Dedifferentiated amniotic fluid mesenchymal stem cell (primary cell): ENCODE measurements around the gene RUNX3.

Experiments used
- DNase-seq: peaks from one replicate; pipeline ENCODE4 v3.0.0-alpha.2; 2016; ENCODE audit errors: extremely low spot score

The RUNX3 gene

DNA sequence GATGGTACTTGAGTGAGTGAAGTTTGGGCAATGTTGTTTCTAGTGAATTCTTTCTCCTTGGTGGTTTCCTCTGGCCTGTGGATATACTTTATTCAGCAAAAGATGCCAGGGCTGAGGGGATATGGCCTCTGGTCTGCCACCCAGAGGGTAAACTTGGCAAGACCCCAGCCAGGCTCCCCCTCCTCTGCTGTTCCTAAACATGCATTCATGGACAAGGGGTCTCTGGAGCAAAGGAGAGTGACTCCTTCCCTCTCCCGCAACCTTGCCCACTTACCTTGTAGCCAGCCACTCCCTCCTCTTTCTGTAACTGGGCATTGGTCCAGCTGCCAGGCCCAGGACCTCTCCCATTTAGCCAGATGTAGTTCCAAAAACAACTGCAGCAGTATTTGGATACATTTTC, 43.8 kb downstream of the RUNX3 start:
- no peak for DNase-seq

DNA sequence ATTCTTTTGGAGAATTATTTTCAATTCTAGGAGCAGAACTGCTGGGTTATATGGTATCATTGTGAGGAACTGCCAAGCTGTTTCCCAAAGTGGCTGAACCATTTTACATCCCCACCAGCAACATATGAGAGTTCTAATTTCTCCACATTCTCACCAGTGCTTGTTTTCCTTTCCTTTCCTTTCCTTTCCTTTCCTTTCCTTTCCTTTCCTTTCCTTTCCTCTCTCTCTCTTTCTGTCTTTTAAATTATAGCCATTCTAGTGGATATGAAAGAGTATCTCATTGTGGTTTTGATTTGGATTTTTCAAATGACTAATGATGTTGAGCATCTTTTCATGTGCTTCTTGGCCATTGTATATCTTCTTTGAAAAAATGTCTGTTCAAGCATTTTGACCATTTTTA, 45.3 kb downstream of the RUNX3 start:
- no peak for DNase-seq

DNA sequence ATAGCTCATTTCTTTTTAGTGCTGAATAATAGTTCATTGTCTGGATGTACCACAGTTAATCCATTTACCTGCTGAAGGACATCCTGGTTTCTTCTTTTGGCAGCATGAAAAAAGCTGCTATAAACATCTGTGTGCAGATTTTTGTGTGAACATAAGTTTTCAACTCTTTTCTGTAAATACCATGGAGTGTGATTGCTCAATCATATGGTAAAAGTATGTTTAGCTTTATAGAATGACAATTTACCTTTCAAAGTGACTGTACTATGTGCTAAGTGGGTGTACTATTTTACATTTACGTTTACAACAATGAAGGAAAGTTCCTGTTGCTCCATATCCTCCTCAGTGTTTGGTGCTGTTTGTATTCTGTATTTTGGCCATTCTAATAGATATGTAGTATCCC, 49.0 kb downstream of the RUNX3 start:
- no peak for DNase-seq

DNA sequence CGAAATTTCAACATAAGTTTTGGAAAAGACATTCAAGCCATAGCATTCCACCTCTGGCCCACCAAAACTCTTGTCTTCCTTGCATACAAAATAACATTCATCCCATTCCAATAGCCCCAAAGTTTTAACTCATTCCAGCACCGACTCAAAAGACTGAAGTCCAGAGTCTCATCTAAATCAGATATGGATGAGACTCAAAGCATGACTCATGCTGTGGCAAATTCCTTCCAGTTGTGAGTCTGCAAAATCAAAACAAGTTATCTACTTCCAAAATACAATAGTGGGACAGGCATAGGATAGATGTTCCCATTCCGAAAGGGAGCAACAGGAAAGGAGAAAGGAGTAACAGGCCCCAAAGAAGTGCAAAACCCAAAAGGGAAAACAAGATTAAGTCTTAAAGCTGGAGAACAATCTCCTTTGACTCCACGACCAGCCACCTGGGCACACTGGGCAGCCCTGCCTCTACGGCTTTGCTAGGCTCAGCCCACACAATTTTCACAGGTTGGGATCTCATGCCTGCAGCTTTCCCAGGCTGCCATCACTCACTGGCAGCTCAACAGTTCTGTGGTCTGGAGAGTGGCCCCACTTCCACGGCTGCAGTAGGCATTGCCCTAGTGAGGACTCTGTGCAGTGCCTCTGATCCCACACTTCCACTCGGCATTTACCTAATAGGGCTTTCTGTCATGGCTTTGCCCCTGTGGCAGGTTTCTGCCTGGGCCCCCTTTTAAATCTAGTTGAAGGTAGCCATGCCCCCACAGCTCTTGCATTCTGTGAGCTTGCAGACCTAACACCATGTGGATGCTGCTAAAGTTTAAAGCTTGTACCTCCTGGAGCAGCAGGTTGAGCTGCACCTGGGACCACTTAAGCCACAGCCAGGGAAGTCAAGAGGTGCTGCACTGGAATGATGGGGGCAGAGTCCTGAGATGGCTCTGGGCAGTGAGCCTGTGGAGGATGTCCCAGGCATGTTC, 51.0 kb downstream of the RUNX3 start:
- DNase-seq: no peak

DNA sequence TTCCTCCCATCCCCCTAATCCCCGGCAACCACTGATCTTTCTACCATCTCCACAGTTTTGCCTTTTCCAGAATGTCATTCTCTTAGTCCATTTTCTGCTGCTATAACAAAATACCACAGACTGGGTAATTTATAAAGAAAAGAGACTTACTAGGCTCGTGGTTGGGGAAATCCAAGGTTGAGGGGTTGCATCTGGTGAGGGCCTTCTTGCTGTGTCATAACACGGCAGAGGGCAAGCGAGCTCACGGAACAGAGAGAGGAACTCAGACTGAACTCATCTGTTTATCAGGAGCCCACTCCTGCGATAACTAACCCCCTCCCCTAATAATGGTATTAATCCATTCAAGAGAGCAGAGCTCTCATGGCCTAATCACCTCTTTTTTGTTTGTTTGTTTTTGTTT, 52.0 kb downstream of the RUNX3 start:
- DNase-seq: no peak

DNA sequence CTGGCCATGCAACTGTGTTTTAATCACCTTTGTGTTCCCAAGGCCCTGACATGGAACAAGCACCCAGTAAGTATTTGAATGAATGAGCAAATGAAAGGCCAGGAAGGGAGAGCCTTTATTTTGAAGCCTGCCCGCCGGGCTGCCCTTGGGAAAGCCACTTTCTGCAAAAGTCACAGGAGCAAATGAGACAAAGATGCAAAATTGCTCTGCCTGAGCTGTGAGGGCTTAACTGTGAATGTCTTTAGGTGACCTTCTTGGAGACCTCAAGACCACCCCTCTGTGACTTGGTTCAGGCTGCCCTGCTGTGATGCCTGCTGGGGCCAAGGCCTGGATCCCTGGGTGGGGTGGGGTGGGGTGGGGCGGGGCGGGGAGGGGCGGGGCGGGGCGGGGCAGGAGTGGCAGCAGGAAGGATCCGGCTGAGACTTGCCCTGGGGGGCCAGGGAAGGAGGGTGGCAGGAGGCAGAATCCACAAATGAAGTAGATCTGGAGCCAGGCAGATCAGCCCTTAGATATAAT, 54.0 kb downstream of the RUNX3 start:
- no peak for DNase-seq

DNA sequence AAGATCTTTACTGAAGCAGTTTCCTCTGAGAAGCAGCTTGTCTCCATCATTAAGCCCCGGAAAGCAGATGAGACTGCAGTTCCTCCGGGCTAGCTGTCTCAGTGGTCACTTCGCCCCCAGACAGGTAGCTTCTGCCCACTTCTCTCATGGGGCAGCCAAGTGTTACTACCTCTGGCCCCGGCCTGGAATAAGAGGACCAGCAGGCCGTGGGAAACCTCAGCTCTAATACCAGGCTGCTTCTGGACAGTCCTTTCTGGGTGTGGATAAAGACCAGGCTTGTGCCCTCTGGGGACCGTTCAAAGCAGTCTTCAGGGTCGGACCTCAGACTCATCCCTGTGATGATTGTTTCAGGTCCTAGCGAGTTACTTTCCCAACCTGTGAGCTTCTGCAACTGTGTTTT, 54.8 kb downstream of the RUNX3 start:
- no peak for DNase-seq

DNA sequence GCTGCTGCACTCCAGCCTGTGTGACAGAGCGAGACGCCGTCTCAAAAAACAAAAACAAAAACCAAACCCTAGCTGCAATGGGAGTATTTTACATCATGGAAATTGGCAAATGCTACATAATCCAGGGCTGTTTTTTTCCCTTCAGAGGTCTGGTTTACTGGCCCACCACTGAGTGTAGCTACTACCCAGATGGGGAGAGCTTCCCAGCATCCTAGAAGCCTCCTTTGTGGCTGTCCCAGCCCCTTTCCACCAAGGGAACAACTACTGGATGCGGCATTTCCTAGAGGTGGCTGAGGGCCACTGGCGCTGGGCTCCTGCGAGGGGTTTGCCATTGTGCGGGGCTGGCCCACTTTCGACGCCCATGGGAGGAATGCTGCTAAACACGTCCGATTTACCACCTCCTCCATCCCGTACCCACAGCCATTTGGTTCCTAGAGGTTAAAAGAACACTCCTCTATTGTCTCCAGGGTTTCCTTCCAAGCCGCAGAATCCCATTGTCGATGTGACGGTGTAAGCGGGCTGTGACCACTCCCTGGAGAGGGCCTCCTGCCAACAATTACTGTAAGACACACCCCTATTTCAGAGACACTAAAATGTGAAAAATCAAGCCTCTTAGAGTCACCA, 55.4 kb downstream of the RUNX3 start:
- DNase-seq: no peak

DNA sequence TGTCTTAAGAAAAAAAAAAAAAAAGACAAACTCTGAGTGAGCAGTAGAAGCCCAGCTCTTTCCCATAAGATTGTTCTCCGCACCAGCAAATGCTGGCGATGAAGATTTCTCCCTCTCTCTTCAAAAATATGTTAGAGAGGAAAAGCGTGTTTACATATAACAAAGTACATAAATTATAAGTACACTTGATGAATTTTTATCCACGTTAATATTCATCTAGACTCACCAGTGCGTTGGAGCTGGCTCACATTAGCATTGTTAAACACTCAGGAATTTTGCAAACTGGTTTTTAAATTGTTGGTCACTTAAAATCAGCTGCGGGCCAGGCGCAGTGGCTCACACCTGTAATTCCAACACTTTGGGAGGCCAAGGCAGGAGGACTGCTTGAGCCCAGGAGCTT, 56.0 kb downstream of the RUNX3 start:
- DNase-seq: no peak

DNA sequence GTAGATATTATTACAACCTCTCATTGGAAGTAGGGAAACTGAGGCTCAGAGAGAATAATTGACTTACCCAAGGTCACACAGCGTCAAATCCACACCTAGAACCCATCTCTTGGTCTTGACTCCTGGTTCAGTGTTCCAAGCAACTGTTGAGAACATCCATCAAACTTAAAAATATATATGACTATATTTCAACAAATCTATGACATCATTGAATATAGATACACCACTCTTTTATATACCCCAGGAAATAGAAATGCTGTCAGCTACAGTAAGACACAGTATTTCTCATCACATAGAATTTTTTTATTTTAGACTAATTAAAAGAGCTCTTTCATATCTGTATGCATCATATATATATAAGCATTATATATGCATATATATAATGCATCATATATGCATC, 56.9 kb downstream of the RUNX3 start:
- DNase-seq: no peak

DNA sequence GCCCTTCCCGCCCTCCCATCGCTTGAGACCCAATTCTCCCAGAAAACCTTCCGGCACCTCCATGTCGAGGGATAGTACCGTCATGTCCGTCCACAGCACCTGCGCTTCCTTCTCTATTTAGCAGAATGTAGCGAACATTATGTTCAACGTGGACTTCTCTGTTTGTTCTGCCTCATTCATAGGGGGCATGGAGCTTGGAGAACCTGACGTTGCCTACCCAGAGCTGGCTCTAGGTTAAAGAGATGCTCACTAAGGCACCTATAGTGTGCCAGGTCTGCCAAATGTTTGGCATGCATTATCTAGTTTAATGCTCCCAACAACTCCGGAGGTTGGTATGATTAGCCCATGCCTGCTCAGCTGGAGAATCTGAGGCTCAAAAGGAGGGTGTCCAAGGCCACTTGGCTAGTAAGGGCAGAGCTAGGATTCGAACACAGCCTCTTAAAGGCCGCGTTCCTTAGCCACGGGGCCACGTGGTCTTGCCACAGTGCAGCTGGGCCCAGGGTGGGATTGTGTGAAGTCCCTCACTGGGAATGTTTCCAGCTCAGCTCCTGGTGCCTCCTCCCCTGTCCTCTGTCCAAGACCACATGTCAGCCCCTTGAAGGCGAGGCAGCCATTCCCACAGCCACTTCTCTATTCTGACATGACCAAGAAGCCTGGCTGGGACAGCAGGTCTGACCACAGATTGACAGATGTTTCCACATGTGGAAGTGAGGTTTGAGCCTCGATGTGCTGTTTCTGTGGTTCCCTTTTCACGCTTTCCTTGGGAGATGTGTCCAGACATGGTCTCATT, 57.8 kb downstream of the RUNX3 start:
- DNase-seq: no peak

DNA sequence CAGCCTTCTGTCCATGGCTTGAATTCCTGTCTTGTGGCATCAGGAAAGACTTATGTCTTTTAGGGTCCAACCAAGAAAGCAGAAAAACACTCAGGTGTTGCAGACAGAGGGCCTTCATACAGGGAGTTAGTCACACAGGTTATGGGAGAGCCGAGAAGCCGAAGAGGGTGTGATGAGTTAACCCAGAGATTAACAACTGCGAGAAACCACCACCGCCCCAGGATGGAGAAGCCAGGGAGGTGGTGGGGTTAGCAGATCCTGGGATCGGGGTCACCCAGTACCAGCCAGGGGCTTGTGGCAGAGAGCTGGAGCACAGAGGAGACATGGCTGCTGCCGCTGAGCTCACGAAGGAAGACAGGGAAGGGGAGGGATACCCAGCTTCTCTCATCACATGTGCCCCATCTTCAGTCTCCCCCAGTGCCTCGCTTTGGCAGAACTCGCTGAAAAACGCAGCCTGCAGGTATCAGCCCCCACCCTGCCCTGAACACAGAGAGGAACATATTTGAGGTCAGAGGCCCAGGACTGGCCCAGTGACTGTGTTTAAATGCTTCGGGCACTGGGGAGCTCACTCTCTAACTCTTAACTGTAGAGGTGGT, 58.7 kb downstream of the RUNX3 start:
- no peak for DNase-seq

DNA sequence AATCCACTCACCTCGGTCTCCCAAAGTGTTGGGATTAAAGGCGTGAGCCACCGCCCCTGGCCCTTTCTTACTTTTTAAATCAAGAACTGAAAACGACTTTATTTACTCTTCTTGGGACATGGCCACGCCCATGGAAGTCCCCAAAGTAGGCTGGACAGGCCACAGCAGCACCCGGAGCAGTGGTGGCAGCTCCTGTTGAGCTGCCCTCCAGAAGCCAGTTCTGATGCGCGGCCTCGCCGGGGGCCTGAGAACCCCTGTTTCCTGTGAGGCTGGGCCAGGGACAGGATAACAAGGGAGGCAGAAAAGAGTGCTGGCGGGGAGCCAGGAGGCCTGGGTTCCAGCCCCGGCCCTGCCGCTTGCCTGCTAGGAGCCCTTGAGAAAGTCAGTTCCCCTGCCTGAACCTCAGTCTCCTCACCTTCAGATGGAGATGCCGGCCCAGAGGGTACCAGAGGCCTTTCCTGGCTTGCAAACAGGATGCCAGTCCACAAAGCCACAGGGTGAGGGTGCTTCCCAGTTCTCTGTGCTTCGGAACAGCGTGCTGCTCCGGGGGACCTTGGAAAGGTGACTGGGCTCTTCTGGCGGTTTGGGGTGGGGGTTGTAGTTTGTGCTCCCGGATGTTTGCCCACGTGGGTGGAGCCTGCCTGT, 59.4 kb downstream of the RUNX3 start:
- no peak for DNase-seq

DNA sequence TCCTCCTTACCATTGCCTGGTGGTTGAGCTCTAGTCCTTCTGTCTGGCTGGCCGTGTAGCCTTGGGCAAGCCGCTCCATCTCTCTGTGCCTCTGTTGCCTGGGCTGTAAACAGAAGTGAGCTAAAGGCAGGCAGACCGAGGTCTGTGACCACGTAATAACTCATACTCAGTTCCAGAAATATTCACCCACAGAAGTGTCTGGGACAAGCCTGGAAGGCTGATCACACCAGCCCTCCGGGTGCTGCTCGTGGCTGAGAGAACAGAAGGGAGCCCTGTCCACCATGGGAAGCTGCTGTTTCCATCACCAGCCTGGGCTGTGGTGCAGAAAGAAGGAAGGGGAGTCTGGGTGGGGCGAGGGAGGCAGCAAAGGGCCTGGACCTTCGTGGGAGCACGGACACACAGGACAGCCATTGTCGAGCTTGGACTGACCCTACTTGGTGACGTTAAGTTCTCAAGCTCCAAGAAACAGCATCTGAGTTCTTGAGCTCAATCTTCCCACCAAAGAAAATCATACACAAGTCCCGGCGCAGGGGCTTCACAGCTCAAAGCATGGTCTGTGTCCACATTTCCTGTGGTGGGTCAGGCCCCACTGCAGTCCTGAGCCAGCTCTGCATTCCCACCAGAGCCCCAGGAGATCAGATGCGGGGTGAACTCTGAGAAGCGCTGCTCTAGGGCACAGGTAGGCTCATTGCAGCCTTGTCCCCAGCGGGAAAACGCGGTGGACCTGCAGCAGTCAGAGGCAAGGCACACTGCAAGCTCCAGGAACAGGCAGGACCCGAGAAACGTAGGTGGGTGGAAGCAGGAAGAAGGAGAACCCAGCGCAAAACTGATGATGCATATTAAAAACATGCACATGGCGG, 61.8 kb downstream of the RUNX3 start:
- DNase-seq: no peak

DNA sequence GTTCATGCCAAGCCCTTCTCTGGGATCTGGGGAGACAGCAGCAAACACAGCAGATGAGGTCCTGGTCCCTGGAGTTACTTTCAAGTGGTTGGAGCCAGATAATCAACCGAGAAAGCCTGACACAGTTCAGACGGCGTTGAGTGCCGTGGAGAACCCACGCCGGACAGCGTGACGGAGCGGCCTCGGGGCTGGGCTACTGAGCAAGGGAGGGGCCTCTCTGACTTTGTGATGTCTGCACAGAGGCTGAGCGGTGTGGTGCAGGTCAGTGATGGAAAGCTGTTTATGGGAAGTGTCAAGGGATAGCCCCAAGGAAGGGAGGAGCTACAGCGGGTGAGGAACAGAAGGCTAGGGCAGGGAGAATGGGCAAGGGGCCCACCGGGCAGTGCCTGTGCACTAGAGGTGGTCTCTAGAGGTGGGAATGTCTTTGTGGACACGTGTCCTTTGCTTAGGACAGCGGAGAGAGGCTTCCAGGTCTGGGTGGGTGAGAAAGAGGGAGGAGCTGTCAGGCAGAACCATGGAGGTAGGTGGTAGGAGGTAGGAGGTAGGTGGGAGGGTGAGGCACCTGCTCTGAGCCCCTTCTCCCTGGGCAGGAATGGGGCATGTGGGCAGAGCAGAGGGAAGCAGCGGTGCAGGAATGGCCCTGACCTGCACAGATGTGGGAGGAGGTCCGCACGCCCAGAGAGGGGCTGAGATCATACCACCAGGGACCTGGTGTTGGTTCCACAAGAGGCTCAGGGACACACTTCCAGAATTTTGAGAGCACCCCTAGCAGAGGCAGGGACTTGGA, 62.8 kb downstream of the RUNX3 start:
- no peak for DNase-seq

DNA sequence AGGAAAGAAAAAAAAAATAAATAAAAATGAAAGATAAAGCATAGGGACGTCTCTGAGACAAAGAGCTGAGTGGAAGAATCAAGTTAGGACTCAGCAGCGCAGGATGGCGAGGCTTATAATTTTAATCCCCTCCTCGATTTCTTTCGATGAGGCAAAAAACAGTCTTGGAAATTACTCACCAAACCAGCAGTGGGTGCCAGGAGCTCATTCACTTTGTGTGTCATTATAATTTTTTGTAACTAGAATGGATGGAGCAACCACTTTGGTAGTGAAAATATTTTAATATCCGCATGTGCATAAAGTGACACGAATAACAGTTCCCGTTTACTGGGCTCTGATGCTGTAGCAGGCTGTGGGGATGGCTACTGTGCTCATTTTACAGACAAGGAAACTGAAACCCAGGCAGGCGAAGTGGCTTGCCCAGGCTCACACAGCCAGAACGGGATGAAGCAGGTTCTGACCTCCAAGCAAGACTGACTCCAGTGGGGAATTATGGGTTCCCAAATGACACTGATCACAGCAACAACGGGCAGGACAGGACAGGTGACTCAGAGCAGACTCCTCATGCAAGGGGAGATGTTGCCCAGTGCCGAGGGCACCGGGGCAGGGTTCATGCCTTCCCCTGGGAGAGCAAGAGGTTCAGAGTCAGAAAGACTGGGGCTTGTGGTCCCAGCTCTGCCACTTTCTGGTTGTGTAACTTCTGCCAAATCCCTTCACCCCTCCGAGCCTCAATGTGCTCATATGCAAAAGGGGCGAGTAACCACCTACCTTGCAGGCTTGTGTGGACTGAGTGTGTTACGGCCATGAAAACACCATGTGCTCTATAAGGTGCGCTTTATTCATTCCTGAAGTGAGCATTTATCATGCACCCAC, 63.6 kb downstream of the RUNX3 start:
- no peak for DNase-seq

DNA sequence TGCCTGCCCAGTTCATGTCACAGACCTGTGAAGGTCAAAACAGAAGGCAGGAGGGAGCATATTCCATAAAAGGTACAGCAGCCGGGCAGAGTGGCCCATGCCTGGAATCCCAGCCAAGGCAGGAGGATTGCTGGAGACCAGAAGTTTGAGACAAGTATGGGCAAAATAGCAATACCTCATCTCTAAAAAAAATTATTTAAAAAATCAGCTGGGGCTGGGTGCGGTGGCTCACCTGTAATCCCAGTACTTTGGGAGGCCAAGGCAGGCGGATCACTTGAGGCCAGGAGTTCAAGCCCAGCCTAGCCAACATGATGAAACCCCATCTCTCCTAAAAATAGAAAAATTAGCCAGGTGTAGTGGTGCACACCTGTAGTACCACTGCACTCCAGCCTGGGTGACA, 64.5 kb downstream of the RUNX3 start:
- DNase-seq: no peak

DNA sequence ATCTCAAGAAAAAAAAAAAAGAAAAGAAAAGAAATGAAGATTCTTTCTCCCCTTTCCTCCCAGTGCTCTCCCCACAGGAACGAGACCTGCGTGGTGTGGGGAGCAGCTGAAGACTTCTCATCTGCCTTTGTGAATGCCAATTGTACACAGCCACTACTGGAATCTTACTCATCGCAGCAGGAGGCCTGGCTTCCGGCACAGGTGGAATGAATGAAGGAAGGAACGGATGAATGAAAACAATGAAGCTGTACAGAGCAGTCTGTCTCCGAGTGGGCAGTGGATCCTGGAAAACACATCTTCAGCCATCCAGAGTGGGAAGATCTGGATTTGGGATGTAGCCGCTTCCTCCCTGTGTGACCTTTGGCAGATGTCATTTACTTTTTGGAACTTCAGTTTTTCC, 64.9 kb downstream of the RUNX3 start:
- DNase-seq: no peak

DNA sequence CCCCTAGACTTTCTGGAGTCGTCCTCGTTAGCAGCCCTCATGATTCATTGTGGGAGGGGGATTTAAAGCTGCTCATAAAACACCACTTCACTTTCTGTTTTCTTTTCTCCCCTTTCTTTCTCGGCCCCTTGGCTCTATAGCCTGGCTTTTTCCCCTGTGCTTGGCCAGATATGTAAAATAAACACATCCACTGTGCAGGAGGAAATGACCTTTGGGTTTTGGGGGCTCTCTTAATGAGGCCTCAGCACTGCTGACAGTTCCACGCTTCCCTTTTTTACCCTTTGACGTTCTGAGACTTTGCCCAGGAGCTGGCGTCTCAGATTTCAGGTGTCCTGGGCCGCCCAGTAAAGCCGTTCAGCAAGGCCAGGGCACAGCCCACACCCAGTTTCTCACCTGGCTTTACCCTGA, 65.7 kb downstream of the RUNX3 start:
- no peak for DNase-seq
